Inflammatory macrophage treated with lipopolysaccharide for 1 hour (primary cell): ENCODE data around the gene PIK3R1.

Experiments used
- DNase-seq, 2 donors: peaks; one replicate each; pipeline ENCODE4 v3.0.0-alpha.2; 2020 to 2022

Gene PIK3R1

DNA sequence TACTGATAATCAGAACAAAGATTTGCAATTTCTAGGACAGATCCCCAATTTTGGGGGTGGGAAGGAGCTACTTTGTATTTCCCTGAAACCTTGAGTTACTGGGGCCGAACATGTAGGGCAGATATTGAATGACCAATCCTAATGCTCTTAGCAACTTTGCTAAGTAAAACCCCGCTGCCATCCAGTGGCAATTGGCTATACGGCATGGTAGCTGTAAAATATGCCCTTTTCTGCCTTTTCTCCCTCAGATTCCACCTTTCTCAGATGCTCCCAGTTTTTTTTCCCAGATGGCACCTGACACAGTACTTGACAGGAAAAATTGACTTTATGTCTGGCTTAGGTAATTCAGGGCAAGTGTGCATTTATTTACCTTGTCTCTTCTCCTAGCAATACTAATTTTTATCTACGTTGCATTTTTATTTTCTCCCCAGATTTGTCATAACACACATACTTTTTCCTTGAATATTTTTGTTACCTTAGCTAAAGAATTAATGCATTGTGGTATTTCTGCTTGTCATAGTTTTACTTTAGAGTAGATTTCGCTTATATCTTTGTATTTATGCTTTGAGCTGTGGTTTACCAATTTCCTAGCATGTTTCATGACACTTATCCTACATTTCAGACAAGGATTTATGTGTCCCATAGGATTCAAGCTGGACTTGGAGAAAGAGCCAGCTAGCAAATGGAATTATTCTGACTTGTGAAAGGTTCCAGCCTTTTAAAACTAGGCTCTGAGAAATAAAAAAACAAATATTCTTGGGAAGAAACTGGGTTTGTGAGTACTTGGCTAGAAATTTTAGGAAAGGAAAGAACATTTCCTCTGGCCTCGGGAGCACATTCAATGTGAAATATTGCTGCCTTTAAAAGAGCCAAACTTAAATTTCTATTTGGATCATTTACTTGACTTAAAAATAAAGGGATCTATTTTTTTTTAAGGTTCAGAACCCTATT is 37.4 kb downstream of the PIK3R1 start:
- peak; percentile 49 to 76 for DNase-seq

GRCh38 chr5:68253624-68254585 is 38.3 kb downstream of the PIK3R1 start:
- DNase-seq: no peak

GRCh38 chr5:68254810-68255209 is 39.3 kb downstream of the PIK3R1 start:
- DNase-seq: no peak

DNA sequence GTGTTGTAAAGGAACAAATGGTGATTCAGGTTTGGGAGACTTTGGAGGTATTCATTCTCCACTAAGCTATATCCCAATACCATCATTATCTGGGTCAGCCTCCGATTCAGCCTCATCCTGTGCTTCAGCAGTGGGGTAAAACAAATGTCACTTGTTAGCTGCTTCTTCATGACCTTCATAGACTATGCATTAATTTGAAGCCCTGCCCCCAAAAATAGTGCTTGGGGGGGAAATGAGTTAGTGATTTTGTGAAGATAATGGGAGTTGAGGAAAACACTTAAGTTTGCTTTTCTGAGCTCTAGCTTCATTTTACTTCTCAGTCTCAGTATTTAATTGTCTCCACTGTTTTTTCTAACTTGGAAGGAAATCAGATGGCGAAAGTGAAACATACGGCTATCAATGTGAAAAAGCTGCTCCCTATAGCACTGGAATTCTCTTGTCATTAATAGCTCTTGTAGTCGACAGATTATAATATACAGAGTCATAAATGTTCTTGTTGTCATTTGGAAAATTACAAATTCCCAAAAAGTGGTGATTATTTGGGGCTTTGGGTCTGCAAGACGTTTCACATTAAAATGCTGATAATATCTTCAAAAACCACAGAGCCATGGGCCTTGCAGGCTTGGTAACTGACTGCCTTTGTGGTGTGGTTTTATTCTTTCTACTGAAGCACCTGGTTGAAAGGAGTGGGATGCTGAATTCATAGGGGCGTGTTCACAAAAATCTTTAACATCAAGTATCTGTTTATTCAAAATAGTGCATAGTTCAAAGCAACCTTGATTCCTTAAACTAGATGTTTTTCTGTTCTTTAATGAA is 40.0 kb downstream of the PIK3R1 start:
- DNase-seq: no peak

GRCh38 chr5:68257210-68257609 is 41.7 kb downstream of the PIK3R1 start:
- DNase-seq: no peak

GRCh38 chr5:68258531-68258930 is 43.0 kb downstream of the PIK3R1 start:
- DNase-seq: no peak

DNA sequence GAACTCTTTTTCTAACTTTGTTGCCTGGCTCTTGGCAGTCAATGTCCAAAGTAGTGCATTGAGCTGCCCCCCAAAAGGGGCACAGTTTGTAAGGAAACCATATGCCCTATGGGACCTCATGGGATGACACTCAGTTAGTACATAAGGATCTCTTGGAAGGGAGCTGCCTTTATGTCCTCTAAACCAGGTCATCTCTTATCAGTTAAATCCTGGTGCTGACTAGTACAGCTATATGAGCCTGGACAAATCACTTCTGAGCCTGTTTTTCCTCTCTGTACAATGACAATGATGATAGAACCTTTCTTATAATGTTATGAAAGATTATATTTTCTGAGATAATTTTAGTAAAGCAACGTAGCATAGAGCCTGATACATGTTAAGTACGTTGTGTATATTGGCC is 44.1 kb downstream of the PIK3R1 start:
- no peak for DNase-seq

DNA sequence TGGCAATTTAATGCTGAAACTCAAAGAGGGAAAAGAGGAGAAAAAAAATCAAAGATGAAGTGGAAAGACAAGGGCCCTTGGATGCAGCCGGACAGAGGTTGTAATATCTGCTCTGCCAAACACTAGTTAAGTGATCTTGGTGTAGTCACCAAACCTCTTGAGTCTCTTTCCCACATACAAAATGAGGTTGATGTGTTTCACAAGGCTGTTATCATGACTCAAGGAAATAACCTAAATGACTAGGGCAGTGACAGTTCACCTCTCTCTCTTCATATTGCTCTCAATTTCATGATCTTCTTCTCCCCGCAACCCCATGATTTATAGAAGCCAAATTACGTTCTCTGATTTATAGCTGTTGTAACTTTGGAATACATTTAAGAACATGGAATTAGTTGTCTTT is 44.9 kb downstream of the PIK3R1 start:
- peak in 1 of 2 donors; percentile 29 for DNase-seq

DNA sequence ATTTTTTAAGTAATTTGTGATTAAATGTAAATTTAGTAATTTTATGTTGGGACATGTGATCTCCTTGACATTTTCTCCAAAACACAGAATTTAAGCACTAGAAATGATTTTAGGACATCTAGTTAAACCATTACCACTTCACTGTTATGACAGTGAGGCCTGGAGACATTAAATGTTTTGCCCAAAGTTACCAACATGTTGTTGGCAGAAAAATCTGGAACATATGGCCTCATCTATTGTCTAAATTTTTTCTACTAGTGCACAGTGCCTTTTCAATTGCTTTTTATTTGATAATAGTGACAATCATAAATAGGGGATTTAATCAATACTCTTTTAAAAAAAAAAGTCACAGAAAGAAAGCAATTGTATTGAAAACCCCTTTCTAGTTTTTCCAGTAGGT is 45.6 kb downstream of the PIK3R1 start:
- no peak for DNase-seq

- DNase-seq: peak in 1 of 2 donors; percentile 21
These were observed 46.1 kb downstream of the PIK3R1 start for GRCh38 chr5:68261569-68262065.

- DNase-seq: no peak
These were observed 48.7 kb downstream of the PIK3R1 start for GRCh38 chr5:68264024-68264956.

- no peak for DNase-seq
These were observed 49.8 kb downstream of the PIK3R1 start for GRCh38 chr5:68265347-68265746.

GRCh38 chr5:68265822-68266395 is 50.4 kb downstream of the PIK3R1 start:
- no peak for DNase-seq

DNA sequence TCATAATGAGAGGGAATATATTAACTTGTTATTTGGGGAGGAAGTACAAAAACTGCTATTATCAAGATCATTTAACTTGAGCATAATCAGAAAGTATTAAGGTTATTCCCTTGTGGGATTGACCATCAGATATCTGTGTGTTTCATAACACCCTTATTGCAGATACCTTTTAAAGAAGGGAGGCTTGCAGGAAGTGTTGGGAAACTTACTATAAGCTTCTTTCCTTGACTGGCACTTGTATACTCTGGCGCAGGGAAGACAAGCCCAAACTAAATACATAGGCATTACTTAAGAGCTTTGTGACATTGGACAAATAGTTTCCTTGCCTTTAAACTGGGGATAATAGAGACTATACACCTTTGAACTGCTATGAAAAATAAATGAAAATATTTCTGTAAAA is 50.9 kb downstream of the PIK3R1 start:
- no peak for DNase-seq

- no peak for DNase-seq
These were observed 51.5 kb downstream of the PIK3R1 start for GRCh38 chr5:68267066-68267465.

DNA sequence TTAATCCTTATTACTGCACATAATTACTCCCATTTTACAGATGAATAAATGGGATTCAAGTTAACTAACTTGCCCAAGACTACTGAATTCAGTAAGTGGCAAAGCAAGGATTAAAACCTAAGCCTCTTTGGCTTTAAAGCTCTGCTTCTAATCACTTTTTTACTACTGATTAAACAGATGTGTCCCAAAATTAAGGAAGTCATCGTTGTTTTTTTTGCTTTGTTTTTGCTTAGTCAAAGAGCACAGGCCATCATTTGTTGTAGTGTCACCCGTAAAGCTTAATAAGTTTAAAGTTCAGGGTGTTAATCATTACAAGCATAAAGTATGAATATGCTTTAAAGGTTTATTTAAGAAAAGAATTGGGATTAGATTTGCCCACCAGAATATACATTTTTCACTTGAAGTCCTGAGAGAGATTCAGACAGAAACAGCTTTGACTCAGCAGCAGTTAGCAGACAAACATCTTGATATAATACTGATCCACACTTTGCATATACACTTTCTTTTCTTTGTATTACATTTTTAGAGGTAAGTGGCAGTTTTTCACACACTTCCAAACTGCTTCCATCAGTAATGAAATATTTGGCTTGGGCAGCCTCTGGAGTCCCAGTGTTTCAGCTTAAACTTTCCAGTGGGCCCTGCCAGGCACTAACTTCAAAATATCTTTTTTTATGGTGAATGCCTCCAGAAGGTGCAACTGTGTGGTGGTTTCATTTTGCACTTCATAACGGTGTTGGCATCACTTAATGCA is 52.7 kb downstream of the PIK3R1 start:
- no peak for DNase-seq

DNA sequence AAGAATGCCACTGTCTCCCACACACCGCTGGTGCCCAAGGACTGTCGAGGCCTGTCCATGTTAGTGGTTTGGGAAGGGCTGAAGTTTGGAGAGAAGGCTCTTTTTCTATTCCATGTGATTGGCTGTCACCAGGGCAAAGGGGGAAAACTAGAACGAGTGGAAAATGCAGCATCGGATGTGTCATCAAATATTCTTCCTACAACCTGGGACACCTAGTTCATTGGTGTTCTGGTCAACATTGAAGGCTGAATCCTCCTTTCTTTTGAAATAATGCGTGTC is 53.2 kb downstream of the PIK3R1 start:
- DNase-seq: no peak

DNA sequence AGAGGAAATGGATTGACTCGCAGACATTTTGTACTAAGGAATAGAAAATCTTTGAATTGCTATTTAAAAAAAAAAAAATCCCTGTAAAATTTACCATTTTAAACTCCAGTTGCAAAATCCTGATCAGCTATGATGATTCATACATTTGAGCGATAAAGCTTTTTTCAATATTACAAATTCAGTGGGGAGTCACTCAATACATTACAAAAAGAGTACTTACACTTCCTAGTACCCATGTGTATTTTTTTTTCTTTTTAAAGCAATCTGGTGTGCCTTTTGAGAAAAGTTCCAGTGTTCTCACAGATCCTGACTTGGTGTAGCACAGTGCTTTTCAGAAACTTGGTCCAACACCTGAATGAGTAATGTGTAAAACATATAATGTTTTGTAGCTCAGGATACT is 54.3 kb downstream of the PIK3R1 start:
- no peak for DNase-seq

GRCh38 chr5:68270399-68270975 is 54.9 kb downstream of the PIK3R1 start:
- DNase-seq: no peak

- no peak for DNase-seq
These were observed 55.6 kb downstream of the PIK3R1 start for GRCh38 chr5:68271124-68271523.
